Peyer's patch (tissue), 4 donors: ENCODE results near the gene VIPR1. TPM values are rescaled to one million over a fixed set of nuclear protein-coding genes. Genes with fewer than 3 reads are reported as not detected.

Source experiments
- DNase-seq, 3 donors: peaks; one replicate each; pipeline ENCODE4 v3.0.0-alpha.2; 2017 to 2019
- H3K27ac ChIP-seq, 4 donors: fragments of 200-600 bp; sonication (generic); one replicate each; pipeline ENCODE4 v1.5.1; 2016 to 2019
- H3K27me3 ChIP-seq, 2 donors: fragments of 200-600 bp; sonication (generic); one replicate each; pipeline ENCODE4 v1.5.1; 2019
- H3K36me3 ChIP-seq, 3 donors: fragments of 200-600 bp; sonication (generic); one replicate each; pipeline ENCODE4 v1.5.1; 2016 to 2019
- H3K4me1 ChIP-seq, 4 donors: fragments of 200-600 bp; sonication (generic); one replicate each; pipeline ENCODE4 v1.5.1; 2016 to 2019
- H3K4me3 ChIP-seq, 4 donors: fragments of 200-600 bp; sonication (generic); 1 replicate in 3 of 4; 2 replicates in 1 of 4; pipeline ENCODE4 v1.5.1; 2016 to 2019; ENCODE audit warnings: mild to moderate bottlenecking in 1 of 4
- H3K9me3 ChIP-seq, 4 donors: fragments of 200-600 bp; sonication (generic); one replicate each; pipeline ENCODE4 v1.5.1; 2016 to 2019; ENCODE audit warnings: mild to moderate bottlenecking in 1 of 4
- CTCF ChIP-seq, 6 experiments: fragments of 450-650 bp in 4 of 6; fragments of 200-600 bp in 2 of 6; sonication (generic) in 1 of 6; IDR thresholded peaks; one replicate each; pipeline ENCODE4 v1.5.1; 2017 to 2019; ENCODE audit warnings: antibody characterized with exemption in 6 of 6, mild to moderate bottlenecking in 3 of 6, moderate library complexity in 1 of 6
- POLR2A ChIP-seq, 2 donors: fragments of 450-650 bp; IDR thresholded peaks; one replicate each; pipeline ENCODE4 v1.5.1; 2017; ENCODE audit warnings: antibody characterized with exemption in 2 of 2, mild to moderate bottlenecking in 2 of 2, moderate library complexity in 2 of 2
- total RNA-seq, 4 donors: library from RNA; depleted of rRNA; stranded (reverse); fragments of >200 nt; gene quantifications; one replicate each; pipeline ENCODE4 v1.1.0, GENCODE V29; 2016

The VIPR1 gene
- total RNA-seq, 4 donors from 2014 or later: 52.8 to 320 (median 270) TPM

GRCh38 chr3:42513121-42513520 lies 10.7 kb downstream of the VIPR1 start:
- DNase-seq: no peak
- Histone ChIP-seq H3K27me3 (no peaks in the 10 kb centered on the region), H3K27ac (no peak overlapping the region), H3K9me3 (no peaks in the 10 kb centered on the region), H3K36me3 (no peaks in the 10 kb centered on the region), H3K4me1 (peaks cover 0 to 67% (median 19%) of the 10 kb centered on the region in 4 donors), H3K4me3 (no peak overlapping the region)
- TF ChIP-seq CTCF (IDR thresholded peaks at IDR 0.05) (no peak), POLR2A (IDR thresholded peaks at IDR 0.05) (no peak)

GRCh38 chr3:42513521-42513920 lies 11.1 kb downstream of the VIPR1 start:
- H3K36me3 ChIP-seq: no peaks in the 10 kb centered on the region

GRCh38 chr3:42514876-42515275 lies 12.4 kb downstream of the VIPR1 start:
- H3K36me3 ChIP-seq: peaks cover 0 to 9% (median 0%) of the 10 kb centered on the region in 3 donors
- H3K4me3 ChIP-seq: no peak overlapping the region
- no peaks in the 10 kb centered on the region for H3K9me3 ChIP-seq
- TF ChIP-seq CTCF (IDR thresholded peaks at IDR 0.05) (no peak), POLR2A (IDR thresholded peaks at IDR 0.05) (no peak)
- H3K4me1 ChIP-seq: peaks cover 0 to 64% (median 11%) of the 10 kb centered on the region in 4 donors
- no peak for DNase-seq
- H3K27me3 ChIP-seq: no peaks in the 10 kb centered on the region
- peak overlapping the region in 3 of 4 donors; percentile 70 to 91 (median 81) for H3K27ac ChIP-seq

More at GRCh38 chr3:42513521-42513920, 11.1 kb downstream of the VIPR1 start:
- Histone ChIP-seq H3K4me1 (peaks cover 0 to 66% (median 17%) of the 10 kb centered on the region in 4 donors), H3K27me3 (no peaks in the 10 kb centered on the region), H3K9me3 (no peaks in the 10 kb centered on the region), H3K27ac (no peak overlapping the region), H3K4me3 (no peak overlapping the region)
- no peak for TF ChIP-seq POLR2A (IDR thresholded peaks at IDR 0.05)
- TF ChIP-seq CTCF (IDR thresholded peaks at IDR 0.05): no peak
- no peak for DNase-seq

GRCh38 chr3:42515391-42515916 lies 13.0 kb downstream of the VIPR1 start:
- H3K4me1 ChIP-seq: peaks cover 0 to 60% (median 10%) of the 10 kb centered on the region in 4 donors
- H3K9me3 ChIP-seq: no peaks in the 10 kb centered on the region
- no peaks in the 10 kb centered on the region for H3K27me3 ChIP-seq
- H3K27ac ChIP-seq: peak overlapping the region in 3 of 4 donors; percentile 70 to 91 (median 81)
- TF ChIP-seq POLR2A (IDR thresholded peaks at IDR 0.05) (no peak), CTCF (IDR thresholded peaks at IDR 0.05) (no peak)
- H3K4me3 ChIP-seq: no peak overlapping the region
- DNase-seq: peak in 2 of 3 donors; percentile 81 to 86
- H3K36me3 ChIP-seq: peaks cover 0 to 10% (median 0%) of the 10 kb centered on the region in 3 donors

- Histone ChIP-seq H3K36me3 (peaks cover 0 to 10% (median 0%) of the 10 kb centered on the region in 3 donors), H3K4me3 (no peak overlapping the region), H3K27me3 (no peaks in the 10 kb centered on the region), H3K27ac (peak overlapping the region in 3 of 4 donors; percentile 70 to 91 (median 81)), H3K4me1 (peaks cover 0 to 54% (median 8%) of the 10 kb centered on the region in 4 donors), H3K9me3 (no peaks in the 10 kb centered on the region)
- TF ChIP-seq POLR2A (IDR thresholded peaks at IDR 0.05) (no peak), CTCF (IDR thresholded peaks at IDR 0.05) (no peak)
- no peak for DNase-seq
Measured at GRCh38 chr3:42515976-42516375, 13.5 kb downstream of the VIPR1 start.
